ENCODE data around the gene TIGAR.

Gene TIGAR

DNA sequence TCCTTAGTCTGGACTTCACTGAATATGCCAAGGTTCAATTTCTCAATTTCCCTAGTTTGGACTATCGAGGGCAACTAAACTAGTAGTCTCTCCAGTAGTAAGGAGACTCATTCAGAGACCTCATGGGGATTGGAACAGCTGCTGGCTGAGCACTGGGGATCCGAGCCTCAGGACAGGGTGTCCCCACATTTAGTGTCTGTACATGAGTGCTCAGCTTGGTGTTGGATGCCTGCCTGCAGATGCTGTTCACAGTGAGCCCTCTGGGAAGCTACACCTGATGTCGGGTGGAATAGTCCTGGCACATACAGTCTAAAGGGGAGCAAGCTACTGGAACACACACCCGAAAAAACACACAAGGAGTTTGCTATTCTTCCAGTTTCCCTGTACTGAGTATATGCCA is 59.3 kb downstream of the TIGAR start:
- DNase-seq (ENCODE audit: low spot score), result no peak

DNA sequence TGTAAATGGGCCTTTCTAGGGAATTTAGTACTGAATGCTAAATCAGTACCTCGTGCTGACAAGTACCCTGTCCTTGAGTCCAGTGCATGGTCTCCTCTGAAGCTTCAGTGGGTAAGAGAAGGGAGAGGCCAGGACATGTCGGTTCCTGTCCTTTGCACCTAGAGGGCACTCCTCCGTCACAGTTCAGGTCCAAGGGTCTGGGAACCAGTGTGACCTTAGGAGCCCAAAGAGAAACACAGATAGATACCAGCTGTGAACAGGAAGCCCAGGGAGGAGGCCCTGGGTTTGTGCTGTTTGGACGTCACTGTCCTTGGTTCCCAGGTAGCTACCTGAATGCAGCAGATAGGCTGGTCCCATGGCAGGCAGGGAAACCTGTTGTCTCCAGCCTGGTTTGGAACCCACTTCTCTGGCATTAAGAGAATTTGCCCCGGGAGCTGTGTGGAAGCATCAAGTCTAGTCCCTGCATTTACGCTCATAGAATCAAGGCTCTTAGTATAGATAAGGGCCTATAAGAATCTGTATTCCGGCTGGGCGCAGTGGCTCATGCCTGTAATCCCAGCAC is 62.4 kb downstream of the TIGAR start:
- no peak for DNase-seq (ENCODE audit: low spot score)

DNA sequence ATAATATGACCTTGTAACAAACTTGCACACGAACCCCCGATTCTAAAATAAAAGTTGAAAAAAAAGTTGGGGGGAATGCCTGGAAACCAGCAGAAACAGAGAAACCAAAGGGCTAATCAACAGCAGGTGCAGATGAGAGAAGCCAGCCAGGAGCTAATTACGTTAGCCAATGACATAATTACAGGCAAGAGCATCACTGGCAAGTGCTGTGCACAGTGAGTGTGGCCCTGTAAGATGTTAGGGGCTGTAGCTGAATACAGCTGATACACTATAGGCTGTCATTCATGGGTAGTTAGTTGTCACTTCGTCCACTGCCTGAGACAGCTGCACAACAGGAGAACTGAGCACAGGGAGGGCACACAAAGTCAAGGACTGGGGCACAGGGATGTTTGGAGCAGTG is 65.8 kb downstream of the TIGAR start:
- DNase-seq (ENCODE audit: low spot score), result no peak

DNA sequence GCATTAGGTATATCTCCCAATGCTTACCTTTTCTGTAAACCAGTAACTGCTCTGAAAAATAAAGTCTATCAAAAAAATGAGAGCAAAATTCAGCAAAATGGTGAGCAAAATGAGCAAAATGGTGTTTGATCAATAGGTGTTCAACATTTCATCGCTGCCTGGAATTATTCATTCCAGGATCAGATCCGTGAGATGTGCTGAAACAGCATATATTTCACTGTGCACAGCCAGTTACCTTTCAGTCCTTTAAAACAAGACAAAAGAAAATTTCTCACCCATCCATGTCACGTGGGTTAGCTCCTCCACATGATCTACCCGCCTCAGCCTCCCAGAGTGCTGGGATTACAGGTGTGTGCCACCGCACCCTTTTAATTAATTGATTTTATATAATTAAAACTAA is 66.6 kb downstream of the TIGAR start:
- DNase-seq (ENCODE audit: low spot score), result no peak

DNA sequence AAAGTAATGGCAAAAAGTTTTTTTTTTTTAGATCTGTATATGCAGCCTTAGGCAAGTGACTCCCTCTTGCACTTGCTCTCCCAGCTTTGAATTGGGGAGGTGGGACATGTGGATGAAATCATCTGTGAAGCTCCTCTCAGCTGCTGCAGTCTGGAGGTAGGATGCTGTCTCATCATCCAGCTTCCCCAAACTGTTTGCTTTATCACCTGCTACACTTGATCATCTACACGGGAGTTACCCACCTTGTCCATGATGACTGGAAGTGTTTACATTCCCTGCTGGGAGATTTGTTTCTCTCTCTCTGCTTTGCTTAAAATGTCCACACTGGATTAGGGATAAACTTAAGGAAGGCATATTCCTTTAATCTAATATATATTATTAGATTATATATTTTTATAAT is 67.0 kb downstream of the TIGAR start:
- DNase-seq (ENCODE audit: low spot score), result no peak

DNA sequence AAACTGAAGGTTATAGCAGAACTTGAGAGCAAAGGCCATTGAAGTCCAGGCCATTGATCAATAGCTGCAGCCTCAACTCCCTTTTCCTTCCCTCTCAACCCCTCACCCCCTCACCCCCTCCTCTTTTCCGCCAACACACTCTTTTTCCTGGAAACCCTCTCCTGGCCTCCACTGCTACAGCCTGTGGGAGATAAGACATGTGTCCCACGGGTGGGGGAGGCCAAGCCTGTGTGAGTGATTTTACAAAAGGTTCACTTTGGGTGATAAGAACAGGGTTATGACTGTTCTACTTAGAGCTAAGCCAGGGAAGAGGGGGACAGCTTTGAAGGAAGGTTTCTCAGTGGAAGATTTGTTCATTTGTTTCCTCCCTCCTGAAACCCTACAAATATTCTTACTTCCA is 67.6 kb downstream of the TIGAR start:
- no peak for DNase-seq (ENCODE audit: low spot score)

DNA sequence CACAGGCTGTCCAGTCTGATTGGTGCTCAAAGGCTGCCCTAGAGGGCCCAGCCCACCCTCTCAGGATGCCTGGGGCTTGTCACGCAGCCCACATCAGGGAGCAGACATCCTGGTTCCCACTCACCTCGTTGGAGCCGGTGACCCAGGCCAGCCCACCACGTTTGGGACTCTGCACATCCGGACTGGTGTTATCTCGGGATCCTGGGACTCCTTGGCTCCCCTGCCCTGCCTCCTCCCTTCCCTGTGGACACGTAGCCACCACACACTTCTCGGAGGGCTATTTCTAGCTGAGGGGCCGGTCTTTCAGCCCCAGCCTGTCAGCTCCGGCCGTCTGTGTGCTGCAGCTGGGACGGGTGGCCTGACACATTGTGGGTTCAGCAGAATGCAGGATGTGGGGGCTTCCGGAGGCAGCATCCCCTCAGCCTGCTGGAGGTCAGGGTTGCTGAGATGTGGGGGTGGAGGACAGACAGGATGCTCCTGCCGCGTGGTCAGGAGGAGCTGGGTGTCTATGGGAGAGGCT is 71.3 kb downstream of the TIGAR start:
- no peak for DNase-seq (ENCODE audit: low spot score)

DNA sequence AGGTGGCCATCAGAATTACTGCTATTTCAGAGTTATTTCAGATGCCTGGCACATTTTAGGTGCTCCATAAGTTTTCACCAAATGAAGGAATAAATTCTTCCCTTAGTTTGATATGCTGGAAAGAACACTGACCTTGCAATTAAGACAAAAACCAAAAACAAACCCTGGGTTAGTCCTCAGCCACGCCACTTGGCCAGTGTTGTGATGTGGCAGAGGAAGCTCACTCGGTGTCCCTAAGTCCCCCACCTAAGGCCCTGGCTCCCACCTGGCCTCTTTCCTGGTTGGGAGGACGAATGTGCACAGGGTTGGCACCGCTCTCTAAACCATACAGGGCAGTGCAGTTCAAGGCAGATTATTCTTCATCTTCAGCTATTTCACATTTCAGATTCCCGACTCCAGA is 72.2 kb downstream of the TIGAR start:
- no peak for DNase-seq (ENCODE audit: low spot score)

DNA sequence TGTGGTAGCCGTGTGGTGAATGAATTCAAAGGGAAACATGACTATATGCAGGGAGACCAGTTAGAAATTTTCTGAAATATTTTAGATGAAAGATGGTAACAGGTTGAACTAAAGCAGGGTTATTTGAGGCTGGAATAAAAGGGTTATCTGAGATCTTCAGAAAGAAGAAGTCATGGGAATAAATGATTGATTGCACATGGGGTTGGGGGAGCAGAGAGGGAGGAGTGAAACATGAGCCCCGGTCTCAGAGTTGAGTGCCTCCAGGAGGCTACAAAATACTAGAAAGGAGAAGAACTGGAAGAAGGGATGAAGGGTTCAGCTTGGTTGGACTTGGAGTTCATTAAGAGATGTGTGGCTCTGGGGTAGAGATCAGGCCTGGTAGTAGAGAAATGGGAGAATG is 74.8 kb downstream of the TIGAR start:
- DNase-seq (ENCODE audit: low spot score), result no peak

DNA sequence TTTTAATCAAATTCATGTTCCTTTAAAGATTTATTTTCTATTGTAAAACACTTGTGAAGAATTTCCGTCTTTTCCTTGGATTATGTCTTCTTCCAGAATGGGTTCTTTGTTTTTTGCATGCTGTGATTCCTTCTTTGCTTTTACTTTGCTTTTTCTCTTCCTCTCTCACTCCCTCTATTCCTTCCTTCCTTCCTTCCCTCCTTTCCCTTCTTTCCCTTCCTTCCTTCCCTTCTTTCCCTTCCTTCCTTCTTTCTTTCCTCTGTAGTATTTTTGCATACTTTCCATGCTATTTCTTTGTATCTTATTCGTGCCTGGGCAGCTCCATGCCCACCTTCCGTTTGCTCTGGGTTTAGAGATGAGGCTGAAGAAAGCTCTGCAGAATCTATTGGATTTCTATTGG is 80.1 kb downstream of the TIGAR start:
- no peak for DNase-seq (ENCODE audit: low spot score)

DNA sequence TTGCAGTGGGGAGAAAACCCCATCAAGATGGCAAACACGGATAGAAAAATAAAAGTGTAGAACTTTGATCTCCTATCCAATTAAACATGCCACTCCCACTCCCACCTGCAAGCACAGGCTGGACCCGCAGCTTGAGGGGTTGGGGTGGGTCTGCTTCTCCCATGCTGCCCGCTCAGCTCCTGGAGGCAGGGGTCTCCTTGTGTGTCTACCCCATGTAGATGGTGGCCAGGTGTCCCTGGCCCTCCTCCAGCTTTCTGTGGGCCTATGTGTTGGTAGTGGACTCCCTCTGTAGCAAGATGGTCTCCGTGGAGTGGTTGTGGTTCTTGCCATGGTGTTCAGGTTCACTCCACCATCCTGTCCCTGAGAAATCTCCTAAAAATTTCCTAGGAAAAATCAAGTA is 82.0 kb downstream of the TIGAR start:
- DNase-seq (ENCODE audit: low spot score), result no peak

Data from globus pallidus (tissue), 1 donor.